ENCODE results near the gene NPHP4. TPM values are rescaled to one million over a fixed set of nuclear protein-coding genes. Genes with fewer than 3 reads are reported as not detected.

Gene NPHP4
- total and polyA plus RNA-seq, 9 of the 15 experiments (the other 6 are each of a cell fraction or from before 2014, with no cell fraction given), result 0.52 to 26.2 (median 6.7) TPM

DNA sequence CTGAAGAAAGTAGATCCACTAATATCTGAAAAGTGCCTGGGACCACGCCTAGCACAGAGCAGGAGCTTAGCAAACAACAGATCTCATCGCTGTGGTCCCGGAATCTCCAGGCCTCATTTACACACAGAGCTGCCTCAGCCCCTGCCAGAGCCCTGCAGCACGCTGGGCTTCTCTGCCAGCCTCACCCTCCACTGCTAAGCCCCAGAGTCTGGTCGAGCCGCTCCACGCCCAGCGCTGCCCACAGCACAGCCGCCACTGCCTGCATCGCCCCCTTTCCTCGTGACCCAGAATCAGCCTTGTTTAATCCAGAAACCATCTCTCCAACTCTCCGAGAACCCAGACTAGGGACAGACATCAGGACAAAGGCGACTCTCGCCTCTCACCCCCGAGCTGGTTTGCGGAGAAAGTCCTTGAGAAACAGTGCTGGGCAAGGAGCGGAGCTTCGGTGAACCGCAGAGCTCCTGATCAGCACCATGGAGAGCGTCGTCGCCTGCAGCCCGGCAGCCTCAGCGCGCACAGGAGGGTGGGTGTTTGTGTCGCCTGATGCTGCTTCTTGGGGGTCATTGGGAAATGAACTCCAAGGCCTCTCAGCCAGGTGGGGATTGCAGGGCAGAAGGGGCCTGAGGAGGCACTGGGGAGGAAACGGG, 145.1 kb downstream of the NPHP4 start (continued):
- TF ChIP-seq FOXP4 (CRISPR knock-in tag; IDR thresholded peaks at IDR 0.05; ENCODE audit: borderline replicate concordance) (peak; percentile 77; the same call in 1 of the 2 replicates), ZBTB17 (CRISPR knock-in tag; IDR thresholded peaks at IDR 0.05) (no peak), TAF1 (IDR thresholded peaks at IDR 0.05; ENCODE audit: control insufficient read depth, extremely low read depth, insufficient read depth, low read length, severe bottlenecking) (no peak), CXXC5 (CRISPR knock-in tag; IDR thresholded peaks at IDR 0.05) (no peak), NR4A1 (CRISPR knock-in tag; IDR thresholded peaks at IDR 0.05) (no peak), NR4A1 (tag; IDR thresholded peaks at IDR 0.05) (no peak), PRMT5 (CRISPR knock-in tag; IDR thresholded peaks at IDR 0.05) (peak; percentile 82; the same call in 1 of the 2 replicates), BCOR (IDR thresholded peaks at IDR 0.05) (no peak), CREB3 (tag; conservative IDR thresholded peaks at IDR 0.05; ENCODE audit: low read depth) (no peak), SNRNP70 (optimal IDR thresholded peaks at IDR 0.05; ENCODE audit: low read depth, low read length) (no peak), BHLHE40 (IDR thresholded peaks at IDR 0.05; ENCODE audit: low read length) (no peak), RBBP5 (IDR thresholded peaks at IDR 0.05; ENCODE audit: borderline replicate concordance, insufficient read depth, low read length, poor library complexity, severe bottlenecking) (no peak), NUFIP1 (IDR thresholded peaks at IDR 0.05; ENCODE audit: partially characterized antibody) (no peak), REST (IDR thresholded peaks at IDR 0.05; ENCODE audit: borderline replicate concordance) (peak; percentile 99), REST (CRISPR knock-in tag; IDR thresholded peaks at IDR 0.05; ENCODE audit: low read depth) (peak; percentile 98), HDAC6 (IDR thresholded peaks at IDR 0.05; ENCODE audit: low read depth, low read length) (no peak)
- TF ChIP-seq, protein P1, sequence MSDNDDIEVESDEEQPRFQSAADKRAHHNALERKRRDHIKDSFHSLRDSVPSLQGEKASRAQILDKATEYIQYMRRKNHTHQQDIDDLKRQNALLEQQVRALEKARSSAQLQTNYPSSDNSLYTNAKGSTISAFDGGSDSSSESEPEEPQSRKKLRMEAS (CRISPR knock-in tag; IDR thresholded peaks at IDR 0.05), result no peak
